Panc1 (cell line): ENCODE measurements around the gene VN1R5. TPM values are rescaled to one million over a fixed set of nuclear protein-coding genes. Genes with fewer than 3 reads are reported as not detected.

Source experiments
- ATAC-seq: fragments of 200-7000 bp; cut with Tn5 transposase; 2 replicates; pipeline ENCODE4 v1.9.1; 2020; ENCODE audit warnings: mild to moderate bottlenecking, moderate library complexity
- BruUV-seq: library from RNA; stranded (reverse); fragments of 400-500 nt; replicated peaks from 2 replicates; lab custom pipeline; 2021; lab: Mats Ljungman, UMichigan
- CTCF ChIA-PET: fragments of 300-600 bp; sonication (Branson Sonifier 250); formaldehyde crosslinking; loops from one replicate; lab custom pipeline; 2022; ENCODE audit warnings: antibody characterized with exemption; lab: Charles Lee
- POLR2A ChIA-PET: fragments of 300-600 bp; sonication (Branson Sonifier 250); formaldehyde crosslinking; loops from one replicate; lab custom pipeline; 2022; ENCODE audit warnings: antibody characterized with exemption; lab: Charles Lee
- DNase-seq: peaks from one replicate; pipeline ENCODE4 v3.0.0-alpha.2; 2010; ENCODE audit warnings: low read depth, low spot score
- H3K27ac ChIP-seq: 2 replicates; pipeline ENCODE4 v1.5.1; 2011; ENCODE audit warnings: mild to moderate bottlenecking, low read length, inconsistent platforms
- H3K27me3 ChIP-seq: fragments of 200-500 bp; sonication (Bioruptor generic); 2 replicates; pipeline ENCODE4 v1.6.0; 2014; ENCODE audit warnings: low read length, inconsistent platforms; ENCODE audit not compliant: control insufficient read depth, insufficient read depth
- H3K36me3 ChIP-seq: fragments of 200-500 bp; sonication (Bioruptor generic); 2 replicates; pipeline ENCODE4 v1.5.1; 2014; ENCODE audit warnings: inconsistent platforms, mild to moderate bottlenecking, low read length, moderate library complexity; ENCODE audit not compliant: control insufficient read depth, insufficient read depth
- H3K4me1 ChIP-seq: 2 replicates; pipeline ENCODE4 v1.5.1; 2011; ENCODE audit warnings: inconsistent platforms, mild to moderate bottlenecking, low read length, moderate library complexity; ENCODE audit not compliant: control insufficient read depth, insufficient read depth
- H3K4me3 ChIP-seq, 2 experiments: 2 replicates each; pipeline ENCODE4 v1.5.1; 2011 to 2012; ENCODE audit warnings: low read depth in 2 of 2, low read length in 2 of 2, mild to moderate bottlenecking in 2 of 2, inconsistent platforms in 1 of 2, moderate library complexity in 1 of 2
- H3K9me3 ChIP-seq: fragments of 200-500 bp; sonication (Bioruptor generic); 2 replicates; pipeline ENCODE4 v1.5.1; 2014; ENCODE audit warnings: low read depth, mild to moderate bottlenecking, inconsistent platforms, low read length, moderate library complexity; ENCODE audit not compliant: control insufficient read depth, insufficient read depth
- CTCF ChIP-seq: fragments of 450-650 bp; IDR thresholded peaks from 2 replicates; pipeline ENCODE4 v1.5.1; 2017; ENCODE audit warnings: mild to moderate bottlenecking
- POLR2AphosphoS5 ChIP-seq: IDR thresholded peaks from 2 replicates; pipeline ENCODE4 v1.6.1; 2012; ENCODE audit warnings: mild to moderate bottlenecking, low read depth, low read length, moderate library complexity
- SIN3A ChIP-seq: IDR thresholded peaks from 2 replicates; pipeline ENCODE4 v1.6.1; 2012; ENCODE audit warnings: low read depth, mild to moderate bottlenecking, low read length, moderate library complexity, borderline replicate concordance; ENCODE audit not compliant: insufficient read depth
- TCF7L2 ChIP-seq: IDR thresholded peaks from 2 replicates; pipeline ENCODE4 v1.6.1; 2011; ENCODE audit warnings: mild to moderate bottlenecking, low read depth, low read length, inconsistent platforms
- in situ Hi-C: cut with HindIII; loops from 2 replicates; pipeline ENCODE4 v1.10.0; 2016; ENCODE audit warnings: low sequenced_read_pairs, low pct_unique_long_range_greater_than_20kb
- intact Hi-C: fragments of 100-400 bp; cut with micrococcal nuclease; formaldehyde crosslinking; loops from one replicate; pipeline ENCODE4 v1.10.0; 2022; ENCODE audit not compliant: unreplicated experiment
- total RNA-seq: library from RNA; stranded (reverse); gene quantifications from one replicate; pipeline ENCODE4 v1.2.1, GENCODE V29; 2021; ENCODE audit not compliant: unreplicated experiment
- TF ChIP-seq, protein P1 (sequence below), 2 experiments: IDR thresholded peaks; 2 replicates each; pipeline ENCODE4 v1.6.1; 2011 to 2012; ENCODE audit warnings: low read depth in 2 of 2, control low read depth in 1 of 2, low read length in 1 of 2, mild to moderate bottlenecking in 1 of 2, moderate library complexity in 1 of 2; ENCODE audit not compliant: insufficient read depth in 1 of 2

Gene VN1R5
- total RNA-seq, 1 experiment from 2014 or later = not detected

DNA sequence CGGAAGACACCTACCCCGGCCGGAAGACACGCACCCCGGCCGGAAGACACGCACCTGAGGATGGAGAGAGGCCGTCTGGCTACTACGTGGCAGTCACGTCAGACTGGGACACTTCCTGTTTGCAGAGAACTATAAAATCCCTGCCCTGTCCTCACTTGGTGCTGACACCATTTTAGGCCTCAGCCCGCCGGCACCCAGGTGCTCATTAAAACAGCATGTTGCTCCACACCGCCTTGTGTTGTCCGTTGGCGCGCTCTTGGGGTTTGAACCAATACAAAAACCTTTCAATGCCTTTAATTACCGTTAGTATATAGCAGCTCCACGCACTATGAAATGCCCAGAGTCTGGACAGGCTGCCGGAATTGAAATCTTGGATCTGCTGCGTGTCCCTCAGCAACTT, 34.7 kb downstream of the VN1R5 start:
- H3K4me3 ChIP-seq = no peak overlapping the region
- no peaks in the 10 kb centered on the region for H3K9me3 ChIP-seq
- intact Hi-C loops (no loop called here), in situ Hi-C loops (no loop called here)
- BruUV-seq = no TSS peak
- no peak overlapping the region for H3K27ac ChIP-seq
- ATAC-seq (no peak), DNase-seq (no peak)
- ChIA-PET CTCF (no interaction called here), POLR2A (no interaction called here)
- H3K36me3 ChIP-seq = no peaks in the 10 kb centered on the region
- no peak for TF ChIP-seq CTCF
- no peak for TF ChIP-seq SIN3A
- TF ChIP-seq POLR2AphosphoS5 = no peak
- TF ChIP-seq TCF7L2 = no peak
- TF ChIP-seq, protein P1, sequence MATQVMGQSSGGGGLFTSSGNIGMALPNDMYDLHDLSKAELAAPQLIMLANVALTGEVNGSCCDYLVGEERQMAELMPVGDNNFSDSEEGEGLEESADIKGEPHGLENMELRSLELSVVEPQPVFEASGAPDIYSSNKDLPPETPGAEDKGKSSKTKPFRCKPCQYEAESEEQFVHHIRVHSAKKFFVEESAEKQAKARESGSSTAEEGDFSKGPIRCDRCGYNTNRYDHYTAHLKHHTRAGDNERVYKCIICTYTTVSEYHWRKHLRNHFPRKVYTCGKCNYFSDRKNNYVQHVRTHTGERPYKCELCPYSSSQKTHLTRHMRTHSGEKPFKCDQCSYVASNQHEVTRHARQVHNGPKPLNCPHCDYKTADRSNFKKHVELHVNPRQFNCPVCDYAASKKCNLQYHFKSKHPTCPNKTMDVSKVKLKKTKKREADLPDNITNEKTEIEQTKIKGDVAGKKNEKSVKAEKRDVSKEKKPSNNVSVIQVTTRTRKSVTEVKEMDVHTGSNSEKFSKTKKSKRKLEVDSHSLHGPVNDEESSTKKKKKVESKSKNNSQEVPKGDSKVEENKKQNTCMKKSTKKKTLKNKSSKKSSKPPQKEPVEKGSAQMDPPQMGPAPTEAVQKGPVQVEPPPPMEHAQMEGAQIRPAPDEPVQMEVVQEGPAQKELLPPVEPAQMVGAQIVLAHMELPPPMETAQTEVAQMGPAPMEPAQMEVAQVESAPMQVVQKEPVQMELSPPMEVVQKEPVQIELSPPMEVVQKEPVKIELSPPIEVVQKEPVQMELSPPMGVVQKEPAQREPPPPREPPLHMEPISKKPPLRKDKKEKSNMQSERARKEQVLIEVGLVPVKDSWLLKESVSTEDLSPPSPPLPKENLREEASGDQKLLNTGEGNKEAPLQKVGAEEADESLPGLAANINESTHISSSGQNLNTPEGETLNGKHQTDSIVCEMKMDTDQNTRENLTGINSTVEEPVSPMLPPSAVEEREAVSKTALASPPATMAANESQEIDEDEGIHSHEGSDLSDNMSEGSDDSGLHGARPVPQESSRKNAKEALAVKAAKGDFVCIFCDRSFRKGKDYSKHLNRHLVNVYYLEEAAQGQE (IDR thresholded peaks at IDR 0.05; ENCODE audit: insufficient read depth in 1 of 2, low read depth in 2 of 2, low read length in 1 of 2) = no peak
- no peaks in the 10 kb centered on the region for H3K4me1 ChIP-seq
- H3K27me3 ChIP-seq = no peaks in the 10 kb centered on the region; the same call in 1 of the 2 replicates

DNA sequence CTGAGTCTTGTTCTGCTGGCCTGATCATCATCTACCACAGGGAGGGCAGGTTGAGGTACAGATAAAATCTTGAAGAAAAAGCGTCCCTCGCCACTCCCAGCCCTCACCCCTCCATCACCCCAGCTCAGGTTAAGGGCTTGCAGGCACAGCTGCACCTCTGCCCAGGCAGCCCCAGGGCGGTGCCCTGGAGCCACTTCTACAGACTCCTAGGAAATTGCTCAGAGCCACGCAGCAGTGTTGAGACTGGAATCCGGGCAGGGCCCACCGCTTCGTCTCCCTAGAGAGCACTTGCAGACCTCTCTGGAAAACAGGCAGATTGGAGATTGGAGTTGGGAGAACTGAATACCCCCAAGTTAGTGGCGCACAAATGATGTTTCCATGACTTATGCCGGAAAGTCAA, 35.3 kb downstream of the VN1R5 start:
- in situ Hi-C loops = no loop called here
- no TSS peak for BruUV-seq

More for the DNA sequence above, 35.3 kb downstream of the VN1R5 start:
- Histone ChIP-seq H3K27ac (no peak overlapping the region), H3K4me1 (no peaks in the 10 kb centered on the region), H3K9me3 (no peaks in the 10 kb centered on the region), H3K27me3 (no peaks in the 10 kb centered on the region; the same call in 1 of the 2 replicates), H3K4me3 (no peak overlapping the region), H3K36me3 (no peaks in the 10 kb centered on the region)
- ChIA-PET CTCF (no interaction called here), POLR2A (no interaction called here)
- TF ChIP-seq CTCF = no peak
- TF ChIP-seq POLR2AphosphoS5 = no peak
- TF ChIP-seq TCF7L2 = no peak
- intact Hi-C loops = no loop called here
- no peak for DNase-seq
- ATAC-seq = no peak
